GM21390 (cell line): Measurements from ENCODE around the gene SNRNP40.

Experiments used
- ATAC-seq: cut with Tn5 transposase; IDR thresholded peaks from one replicate; pipeline ENCODE4 v1.9.1; 2021; ENCODE audit not compliant: unreplicated experiment

SNRNP40 gene

GRCh38 chr1:31296486-31297276, at the start of gene SNRNP40, which contains the start of gene ZCCHC17:
Gene SNRNP40, minus strand, starts transcription at chr1:31296788. Its CDS starts 37 bp downstream, at chr1:31296751.
Gene ZCCHC17, plus strand, starts transcription at chr1:31297032. Its CDS starts 13,067 bp downstream, at chr1:31310099.
- ATAC-seq: peak; percentile 93

- ATAC-seq: no peak
These were observed 49.0 kb upstream of the SNRNP40 start for GRCh38 chr1:31345635-31346034.

DNA sequence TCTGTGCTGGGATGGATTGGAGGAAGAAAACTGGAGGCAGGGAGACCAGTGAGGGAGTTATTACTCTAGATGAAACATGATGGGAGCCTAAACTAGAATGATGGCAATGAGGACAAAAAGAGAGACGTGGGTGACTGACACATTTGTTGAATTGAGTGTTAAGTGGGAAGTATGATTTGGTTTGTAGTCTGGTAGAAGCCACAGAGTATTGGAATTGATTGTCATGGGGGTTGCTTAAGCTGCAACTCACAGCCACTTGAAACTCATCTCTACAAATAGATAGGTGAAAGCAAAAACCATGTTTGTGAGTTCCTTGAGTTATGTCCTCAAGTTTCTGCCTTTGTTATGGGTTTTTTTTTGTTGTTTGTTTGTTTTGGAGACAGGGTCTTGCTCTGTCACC, 47.9 kb upstream of the SNRNP40 start:
- no peak for ATAC-seq

GRCh38 chr1:31336687-31337467, 40.3 kb upstream of the SNRNP40 start:
- ATAC-seq: no peak

- ATAC-seq: no peak
These were observed 38.4 kb upstream of the SNRNP40 start for GRCh38 chr1:31335007-31335406.

- ATAC-seq: no peak
These were observed 30.8 kb upstream of the SNRNP40 start for GRCh38 chr1:31327381-31327780.

GRCh38 chr1:31326461-31326860, 29.9 kb upstream of the SNRNP40 start:
- no peak for ATAC-seq

DNA sequence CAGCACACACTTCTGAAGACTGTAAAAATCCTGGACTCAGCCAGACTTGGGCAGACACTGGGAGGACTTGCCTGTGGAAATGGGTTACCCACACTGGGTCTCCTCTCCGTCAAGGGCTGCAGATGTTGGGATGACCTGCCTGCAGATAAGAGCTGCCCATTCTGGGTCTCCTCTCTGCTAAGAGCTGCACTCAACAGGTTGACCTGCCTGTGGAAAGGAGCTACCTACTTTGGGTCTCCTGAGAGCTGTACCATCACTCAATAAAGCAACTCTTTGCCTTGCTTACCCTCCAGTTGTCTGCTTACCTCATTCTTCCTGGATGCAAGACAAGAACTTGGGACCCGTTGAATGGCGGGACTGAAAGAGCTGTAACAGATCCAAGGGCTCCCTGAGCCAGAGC, 28.4 kb upstream of the SNRNP40 start:
- no peak for ATAC-seq

- ATAC-seq: no peak
These were observed 27.5 kb upstream of the SNRNP40 start for GRCh38 chr1:31324093-31324492.

- ATAC-seq: no peak
These were observed 21.6 kb upstream of the SNRNP40 start for GRCh38 chr1:31318146-31318545.

GRCh38 chr1:31315902-31316301, 19.3 kb upstream of the SNRNP40 start:
- no peak for ATAC-seq

DNA sequence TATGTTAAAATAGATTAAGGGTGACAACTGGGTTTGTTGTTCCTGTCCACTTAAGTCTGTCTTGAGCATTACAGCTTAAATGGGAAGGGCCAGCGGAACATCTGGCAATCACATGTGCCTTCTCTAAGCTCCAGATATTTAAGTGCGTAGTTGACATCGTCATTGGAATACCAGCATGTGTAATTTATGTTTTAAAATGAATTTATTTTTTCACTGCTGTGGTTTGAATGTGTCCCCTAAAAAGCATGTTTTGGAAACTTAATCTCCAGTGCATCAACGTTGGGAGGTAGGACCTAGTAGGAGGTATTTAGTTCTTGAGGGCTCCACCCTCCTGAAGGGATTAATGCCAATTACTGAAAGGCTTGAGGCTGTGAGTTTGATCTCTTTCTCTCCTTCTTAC, 13.6 kb upstream of the SNRNP40 start:
- ATAC-seq: no peak

GRCh38 chr1:31308036-31308435, 11.4 kb upstream of the SNRNP40 start:
- ATAC-seq: no peak

DNA sequence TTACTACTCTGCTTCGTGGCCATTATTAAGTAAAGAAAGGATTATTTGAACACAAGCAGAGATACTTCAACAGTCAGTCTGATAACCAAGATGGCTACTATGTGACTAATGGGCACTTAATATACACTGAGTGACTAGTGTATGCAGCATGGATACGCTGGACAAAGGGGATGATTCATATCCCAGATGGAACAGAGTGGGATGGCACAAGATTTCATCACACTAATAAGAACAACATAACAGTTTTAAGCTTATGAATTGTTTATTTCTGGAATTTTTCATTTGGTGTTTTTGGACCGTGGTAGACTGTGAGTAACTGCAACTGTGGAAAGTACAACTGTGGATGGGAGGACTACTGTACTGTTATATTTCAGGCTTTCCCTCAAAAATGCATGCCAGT, 9.7 kb upstream of the SNRNP40 start:
- ATAC-seq: no peak

DNA sequence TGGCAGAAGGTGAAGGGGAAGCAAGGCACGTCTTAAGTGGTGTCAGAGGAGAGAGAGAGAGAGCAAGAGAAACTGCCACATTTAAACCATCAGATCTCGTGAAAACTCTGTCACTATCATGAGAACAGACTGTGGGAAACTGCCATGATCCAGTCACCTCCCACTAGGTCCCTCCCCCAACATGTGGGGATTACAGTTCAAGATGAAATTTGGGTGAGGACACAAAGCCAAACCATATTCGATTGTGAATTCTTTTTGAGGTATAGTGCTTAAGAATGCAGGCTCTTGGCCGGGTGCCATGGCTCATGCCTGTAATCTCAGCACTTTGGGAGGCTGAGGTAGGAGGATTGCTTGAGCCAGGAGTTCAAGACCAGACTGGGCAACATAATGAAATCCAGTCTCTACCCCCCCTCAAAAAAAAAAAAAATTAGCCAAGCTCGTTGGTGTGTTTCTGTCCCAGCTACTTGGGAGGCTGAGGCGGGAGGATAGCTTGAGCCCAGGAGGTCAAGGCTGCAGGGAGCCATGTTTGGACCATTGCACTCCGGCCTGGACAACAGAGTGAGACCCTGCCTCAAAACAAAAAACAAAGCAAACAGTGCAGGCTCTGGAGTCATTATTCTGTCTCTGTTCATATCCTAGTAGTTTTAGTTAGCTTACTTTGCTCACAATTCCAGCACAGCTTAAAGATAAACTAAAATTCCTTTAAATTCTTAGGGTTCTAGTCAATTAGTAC, 6.3 kb upstream of the SNRNP40 start:
- ATAC-seq: no peak

DNA sequence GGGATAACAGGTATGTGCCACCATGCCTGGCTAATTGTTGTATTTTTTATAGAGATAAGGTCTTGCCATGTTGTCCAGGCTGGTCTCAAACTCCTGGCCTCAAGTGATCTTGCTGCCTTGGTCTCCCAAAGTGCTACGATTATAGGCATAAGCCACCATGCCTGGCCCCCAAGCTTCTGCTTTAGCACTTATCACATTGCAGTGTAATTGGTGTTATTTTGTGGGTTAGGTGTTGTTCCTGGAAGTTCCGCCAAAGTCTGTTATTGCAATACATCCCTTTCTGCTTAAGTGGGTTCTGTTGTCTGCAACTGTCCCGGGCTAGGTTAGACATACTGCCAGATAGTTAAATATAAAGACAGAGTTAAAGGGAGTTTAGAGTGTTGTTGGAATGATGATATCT, 3.6 kb upstream of the SNRNP40 start:
- ATAC-seq: no peak

DNA sequence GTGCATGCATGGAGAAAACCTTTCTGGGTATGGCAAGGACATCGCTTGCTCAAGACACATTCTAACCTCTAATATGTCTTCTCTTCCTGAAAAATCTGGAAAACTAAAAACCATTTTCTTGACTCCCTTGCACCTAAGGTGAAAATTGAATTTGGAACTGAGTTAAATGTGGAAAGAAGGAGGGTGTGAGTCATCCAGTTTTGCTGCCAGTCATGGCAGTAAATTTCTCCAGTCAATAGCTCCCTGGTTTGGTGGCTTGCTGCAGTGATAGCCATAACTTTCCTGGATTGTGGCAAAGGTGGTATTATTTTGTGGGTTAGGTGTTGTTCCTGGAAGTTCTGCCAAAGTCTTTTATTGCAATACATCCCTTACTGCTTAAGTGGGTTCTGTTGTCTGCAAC, 2.8 kb upstream of the SNRNP40 start:
- ATAC-seq: no peak

DNA sequence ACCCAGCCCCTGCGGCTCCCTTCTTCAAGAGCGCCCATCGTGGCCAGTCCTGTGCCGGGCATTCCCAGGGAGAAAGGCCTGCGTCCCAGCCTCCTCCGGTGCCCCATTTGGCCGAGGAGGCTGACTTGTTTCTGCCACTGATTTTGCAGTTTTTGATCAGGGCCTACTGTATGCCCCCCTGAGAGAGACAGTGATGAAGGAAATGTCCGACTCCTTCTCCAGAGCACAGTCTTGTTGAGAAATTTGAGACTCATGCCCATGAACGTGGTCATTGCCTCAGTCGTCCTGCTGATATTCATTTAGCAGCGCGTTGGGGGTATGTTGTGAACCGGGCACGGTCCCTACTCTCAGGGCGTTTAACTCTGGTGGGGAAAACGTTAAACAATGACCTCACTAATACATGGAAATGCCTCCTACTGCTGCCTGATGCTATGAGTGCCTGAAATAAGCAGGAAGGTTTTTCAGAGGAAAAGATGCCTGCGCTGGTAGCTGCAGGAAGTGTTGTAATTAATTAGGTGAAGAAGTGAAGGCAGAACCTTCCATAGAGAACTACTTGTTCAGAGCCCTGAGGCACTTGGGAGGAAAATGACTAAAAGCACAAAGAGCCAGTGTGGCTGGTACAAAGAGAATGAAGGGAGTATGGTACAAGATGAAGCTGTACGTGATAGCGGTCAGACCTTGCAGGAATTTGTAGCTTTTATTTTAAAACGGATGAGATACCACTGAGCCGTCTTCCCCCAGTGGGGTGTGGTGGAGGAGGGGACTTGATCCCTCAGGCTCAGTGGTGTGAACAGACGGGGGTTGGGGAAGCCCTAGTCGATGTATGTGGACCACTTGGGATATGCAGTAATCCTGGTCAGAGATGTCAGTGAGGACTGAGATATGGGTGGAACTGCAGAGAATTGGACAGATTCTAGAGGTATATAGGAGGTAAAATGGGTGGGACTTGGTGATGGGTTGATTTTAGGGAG, 974 bp upstream of the SNRNP40 start:
- no peak for ATAC-seq

DNA sequence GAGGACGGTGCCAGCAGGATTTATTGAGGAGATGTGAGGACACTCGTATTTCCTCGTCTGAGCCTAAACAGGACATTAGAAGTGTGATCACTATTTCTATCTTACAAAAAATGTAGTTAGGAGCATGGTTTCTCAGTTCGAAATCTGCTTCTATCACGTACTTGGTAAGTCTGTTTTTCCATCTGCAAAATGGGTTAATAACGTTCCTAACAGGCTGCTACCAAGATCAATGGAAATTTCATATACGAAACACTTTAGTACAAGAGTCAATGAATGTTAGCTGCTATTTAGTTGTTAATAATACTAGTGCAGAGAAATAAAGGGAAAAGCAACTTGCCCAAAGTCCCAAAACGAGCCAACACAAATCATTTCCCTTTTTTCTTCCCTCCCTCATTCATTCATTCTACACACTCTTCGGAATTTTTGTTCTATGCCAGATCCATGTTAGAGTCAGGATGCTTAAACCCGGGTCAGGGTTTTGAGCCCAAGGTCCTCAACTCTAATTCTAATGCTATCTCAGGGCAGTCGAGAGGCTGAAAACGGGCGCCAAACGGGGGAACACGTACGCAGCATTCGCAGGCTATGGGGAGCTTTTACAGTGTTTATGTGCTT, 608 bp downstream of the SNRNP40 start:
- no peak for ATAC-seq

- ATAC-seq: no peak
These were observed 7.6 kb downstream of the SNRNP40 start for GRCh38 chr1:31289021-31289420.
